Spleen (tissue), 11 donors: ENCODE measurements around the gene TERC. TPM values are rescaled to one million over a fixed set of nuclear protein-coding genes. Genes with fewer than 3 reads are reported as not detected.
A peak's percentile ranks its signal among the peaks of the same experiment; 100 is the strongest.
"Not testable (repeated sequence)": the region's sequence is repeated elsewhere in the genome, so short reads cannot be mapped to it uniquely, and the experiment has no call there.

Experiments used
- DNase-seq: peaks from one replicate; pipeline ENCODE4 v3.0.0-alpha.2; 2020
- H3K27ac ChIP-seq, 8 donors: fragments of 200-600 bp; sonication (generic) in 7 of 8; 1 replicate in 4 of 8; 2 replicates in 4 of 8; pipeline versions ENCODE4 v1.5.0 to v1.8.0; 2016 to 2021; ENCODE audit warnings: inconsistent platforms in 4 of 8, mild to moderate bottlenecking in 4 of 8, moderate library complexity in 1 of 8
- H3K27me3 ChIP-seq, 7 donors: fragments of 200-600 bp; sonication (generic) in 6 of 7; replicated peaks in 1 of 7; 1 replicate in 4 of 7; 2 replicates in 3 of 7; pipeline versions ENCODE4 v1.5.0 to v1.8.0; 2016 to 2021; ENCODE audit warnings: inconsistent platforms in 3 of 7, mild to moderate bottlenecking in 1 of 7
- H3K36me3 ChIP-seq, 6 donors: fragments of 200-600 bp; sonication (generic) in 5 of 6; 1 replicate in 4 of 6; 2 replicates in 2 of 6; pipeline versions ENCODE4 v1.5.0 to v1.8.0; 2016 to 2021; ENCODE audit warnings: inconsistent platforms in 2 of 6
- H3K4me1 ChIP-seq, 6 donors: fragments of 200-600 bp; sonication (generic) in 5 of 6; 1 replicate in 3 of 6; 2 replicates in 3 of 6; pipeline versions ENCODE4 v1.5.0 to v1.8.0; 2016 to 2021; ENCODE audit warnings: inconsistent platforms in 3 of 6
- H3K4me3 ChIP-seq, 8 donors: fragments of 200-600 bp; sonication (generic) in 7 of 8; 1 replicate in 4 of 8; 2 replicates in 4 of 8; pipeline versions ENCODE4 v1.5.0 to v1.8.0; 2016 to 2021; ENCODE audit warnings: inconsistent platforms in 4 of 8, mild to moderate bottlenecking in 4 of 8, moderate library complexity in 2 of 8
- H3K9me3 ChIP-seq, 8 donors: fragments of 200-600 bp; sonication (generic) in 7 of 8; 1 replicate in 4 of 8; 2 replicates in 4 of 8; pipeline versions ENCODE4 v1.5.0 to v1.8.0; 2016 to 2021; ENCODE audit warnings: inconsistent platforms in 4 of 8
- POLR2A ChIP-seq, 3 donors: fragments of 450-650 bp; IDR thresholded peaks; one replicate each; pipeline ENCODE4 v1.5.1; 2017; ENCODE audit warnings: antibody characterized with exemption in 3 of 3, mild to moderate bottlenecking in 1 of 3
- POLR2AphosphoS5 ChIP-seq, 3 donors: sonication (generic); formaldehyde crosslinking; IDR thresholded peaks; one replicate each; pipeline ENCODE4 v1.5.1; 2017; ENCODE audit warnings: antibody characterized with exemption in 3 of 3
- WGBS, 5 donors: extraction: QIAGEN DNeasy Blood & Tissue Kit in 3 of 5; methylation state at CpG; one replicate each; pipeline versions ENCODE4 v1.1.5 to v1.1.7; 2013 to 2018; 5-methylcytosine and 5-hydroxymethylcytosine counted together
- intact Hi-C: fragments of 100-400 bp; cut with DNase I; formaldehyde crosslinking; loops from one replicate; pipeline ENCODE4 v1.15.0; 2023; ENCODE audit warnings: low total_unique reads
- polyA plus RNA-seq, 3 donors: library from polyadenylated mRNA; stranded (reverse); fragments of 200-250 nt; gene quantifications; one replicate each; pipeline ENCODE4 v1.2.1, GENCODE V29; 2013
- total RNA-seq, 7 donors: library from RNA; depleted of rRNA in 3 of 7; stranded (reverse); fragments of >200 nt in 3 of 7; fragmentation: NEBNext Ultra II Directional in 4 of 7; extraction: Animal tissue kit (Norgen Biotek cat#: 25700) in 4 of 7; gene quantifications; one replicate each; pipeline versions ENCODE4 v1.1.0 to v1.2.1, GENCODE V29; 2016 to 2021
- TF ChIP-seq, protein P1 (sequence below), 11 experiments: fragments of 200-600 bp in 7 of 11; fragments of 450-650 bp in 4 of 11; sonication (generic) in 4 of 11; IDR thresholded peaks in 8 of 11; conservative IDR thresholded peaks in 3 of 11; 1 replicate in 7 of 11; 2 replicates in 4 of 11; pipeline versions ENCODE4 v1.4.0 to v1.8.0; 2016 to 2021; ENCODE audit warnings: antibody characterized with exemption in 11 of 11, inconsistent platforms in 4 of 11, mild to moderate bottlenecking in 1 of 11
- donor health status: healthy with polysubstance abuse.
- donor health status: DM: no; HTN: no; CAD: no; lungs with moderate emphysema.
- donor health status: DM: no; HTN: no; CAD: no.
- donor health status: Bipolar disorder and iron deficiency.
- donor health status: healthy.
- donor health status: DM: no; HTN: no; CAD: no.
- donor health status: DM: yes; HTN: yes; CAD: no.

Gene TERC
- total and polyA plus RNA-seq, 10 donors, result 0.39 to 105 (median 7.8) TPM; not detected in 2

DNA sequence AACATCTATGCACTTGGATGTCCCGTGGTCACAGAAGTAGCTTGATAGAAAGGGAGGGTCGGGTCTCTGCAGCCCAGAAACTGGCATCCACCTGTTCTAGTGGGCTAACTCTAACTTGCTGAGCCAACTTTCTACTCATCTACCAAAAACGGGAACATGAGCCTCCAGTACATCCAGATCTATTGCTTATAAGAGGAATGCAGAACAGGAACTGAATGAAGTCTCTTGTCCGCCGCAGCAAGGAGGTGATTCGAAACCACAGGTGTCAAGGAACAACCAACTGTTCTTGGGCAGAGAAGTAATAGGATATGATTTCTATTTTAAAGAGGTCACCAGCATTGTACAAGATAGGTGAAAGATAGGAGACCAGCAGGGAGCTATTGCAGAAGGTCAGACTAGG, 17.9 kb downstream of the TERC start:
- intact Hi-C loops, result loop anchor here (10.0 kb wide), 1 partner anchor 882 kb away; no protein-coding TSS in a partner anchor
- Histone ChIP-seq H3K27me3 (peaks cover 0 to 28% (median 0%) of the 10 kb centered on the region in 7 donors), H3K4me3 (no peak overlapping the region), H3K27ac (no peak overlapping the region), H3K9me3 (no peaks in the 10 kb centered on the region), H3K36me3 (no peaks in the 10 kb centered on the region), H3K4me1 (no peaks in the 10 kb centered on the region)
- DNase-seq, result no peak
- WGBS, 5 donors, result 26 to 57% (median 38%) methylated on average over 6 of the region's 6 CpGs
- TF ChIP-seq POLR2AphosphoS5 (IDR thresholded peaks at IDR 0.05) (no peak), POLR2A (IDR thresholded peaks at IDR 0.05) (no peak)
- TF ChIP-seq, protein P1, sequence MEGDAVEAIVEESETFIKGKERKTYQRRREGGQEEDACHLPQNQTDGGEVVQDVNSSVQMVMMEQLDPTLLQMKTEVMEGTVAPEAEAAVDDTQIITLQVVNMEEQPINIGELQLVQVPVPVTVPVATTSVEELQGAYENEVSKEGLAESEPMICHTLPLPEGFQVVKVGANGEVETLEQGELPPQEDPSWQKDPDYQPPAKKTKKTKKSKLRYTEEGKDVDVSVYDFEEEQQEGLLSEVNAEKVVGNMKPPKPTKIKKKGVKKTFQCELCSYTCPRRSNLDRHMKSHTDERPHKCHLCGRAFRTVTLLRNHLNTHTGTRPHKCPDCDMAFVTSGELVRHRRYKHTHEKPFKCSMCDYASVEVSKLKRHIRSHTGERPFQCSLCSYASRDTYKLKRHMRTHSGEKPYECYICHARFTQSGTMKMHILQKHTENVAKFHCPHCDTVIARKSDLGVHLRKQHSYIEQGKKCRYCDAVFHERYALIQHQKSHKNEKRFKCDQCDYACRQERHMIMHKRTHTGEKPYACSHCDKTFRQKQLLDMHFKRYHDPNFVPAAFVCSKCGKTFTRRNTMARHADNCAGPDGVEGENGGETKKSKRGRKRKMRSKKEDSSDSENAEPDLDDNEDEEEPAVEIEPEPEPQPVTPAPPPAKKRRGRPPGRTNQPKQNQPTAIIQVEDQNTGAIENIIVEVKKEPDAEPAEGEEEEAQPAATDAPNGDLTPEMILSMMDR (IDR thresholded peaks at IDR 0.05 in 8 of 11, conservative IDR thresholded peaks at IDR 0.05 in 3 of 11), result no peak

DNA sequence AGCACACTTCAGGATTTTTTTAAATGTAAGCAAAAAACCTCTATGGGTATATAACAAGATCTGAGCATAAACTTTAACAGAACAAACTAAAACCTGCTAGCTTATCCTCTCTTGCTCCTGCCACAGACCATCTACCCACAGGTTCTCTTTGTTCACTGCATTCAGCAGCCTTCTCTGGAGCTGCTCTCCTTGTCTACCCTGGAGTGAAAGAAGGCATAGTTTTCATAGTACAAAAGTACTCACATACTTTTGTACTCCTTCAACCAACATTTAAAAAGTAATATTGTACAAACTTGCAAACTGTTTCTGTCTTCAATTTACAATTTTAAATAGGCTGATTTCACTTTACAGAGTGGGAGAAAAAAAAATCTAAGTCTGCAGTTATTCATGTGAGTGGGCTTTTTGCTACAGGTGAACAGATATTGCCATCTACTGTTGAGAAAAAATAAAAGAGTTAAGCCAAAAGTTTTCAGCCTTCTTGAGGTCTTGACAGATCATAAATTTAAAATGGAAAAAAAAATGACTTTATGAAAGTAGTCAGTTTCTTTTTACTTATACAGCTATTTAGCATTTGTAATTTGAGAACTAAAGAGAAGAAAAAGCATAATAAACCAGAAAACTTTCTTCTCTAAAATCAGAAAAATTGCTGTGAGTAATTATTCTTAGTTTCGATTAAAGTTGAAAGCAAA, 20.4 kb downstream of the TERC start:
- TF ChIP-seq, protein P1 (IDR thresholded peaks at IDR 0.05 in 8 of 11, conservative IDR thresholded peaks at IDR 0.05 in 3 of 11), result peak in 1 of 11 experiments; percentile 7
- TF ChIP-seq POLR2AphosphoS5 (IDR thresholded peaks at IDR 0.05), result no peak
- no peaks in the 10 kb centered on the region for H3K9me3 ChIP-seq
- no peak overlapping the region for H3K27ac ChIP-seq
- intact Hi-C loops, result loop anchor here (10.0 kb wide), 1 partner anchor 880 kb away; no protein-coding TSS in a partner anchor
- H3K36me3 ChIP-seq, result no peaks in the 10 kb centered on the region
- no peaks in the 10 kb centered on the region for H3K4me1 ChIP-seq
- no peak overlapping the region for H3K4me3 ChIP-seq
- peaks cover 0 to 21% (median 0%) of the 10 kb centered on the region in 7 donors for H3K27me3 ChIP-seq
- 0 to 84% (median 42%) methylated on average over 1 of the region's 1 CpG for WGBS, 5 donors
- no peak for DNase-seq

GRCh38 chr3:169739067-169739466, 25.8 kb downstream of the TERC start:
- TF ChIP-seq POLR2A (IDR thresholded peaks at IDR 0.05) (no peak), POLR2AphosphoS5 (IDR thresholded peaks at IDR 0.05) (no peak)
- TF ChIP-seq, protein P1 (IDR thresholded peaks at IDR 0.05 in 8 of 11, conservative IDR thresholded peaks at IDR 0.05 in 3 of 11), result no peak
- H3K36me3 ChIP-seq, result no peaks in the 10 kb centered on the region
- no peaks in the 10 kb centered on the region for H3K27me3 ChIP-seq
- peaks cover 4 to 34% (median 20%) of the 10 kb centered on the region in 8 donors for H3K9me3 ChIP-seq
- H3K4me3 ChIP-seq, result no peak overlapping the region
- DNase-seq, result no peak
- no peak overlapping the region for H3K27ac ChIP-seq
- intact Hi-C loops, result no loop called here
- 64 to 79% (median 73%) methylated on average over 2 of the region's 2 CpGs for WGBS, 5 donors
- H3K4me1 ChIP-seq, result no peaks in the 10 kb centered on the region

- H3K4me1 ChIP-seq, H3K36me3 ChIP-seq, intact Hi-C loops, H3K27ac ChIP-seq, DNase-seq, H3K4me3 ChIP-seq: not testable (repeated sequence)
- Histone ChIP-seq H3K9me3 (peaks cover 4 to 52% (median 38%) of the 10 kb centered on the region in 8 donors), H3K27me3 (peaks cover 0 to 13% (median 0%) of the 10 kb centered on the region in 7 donors)
These were observed 33.0 kb downstream of the TERC start for GRCh38 chr3:169731857-169732256.
